C4-2B (cell line): ENCODE data around the gene ARMC2.
"Not testable (repeated sequence)": the region's sequence is repeated elsewhere in the genome, so short reads cannot be mapped to it uniquely, and the experiment has no call there.

Source experiments
- ZFX ChIP-seq: fragments of 450-650 bp; IDR thresholded peaks from 2 replicates; pipeline ENCODE4 v1.6.1; 2017
- TF ChIP-seq, protein P1 (sequence below): fragments of 450-650 bp; conservative IDR thresholded peaks from 2 replicates; pipeline ENCODE4 v1.5.1; 2017; ENCODE audit warnings: mild to moderate bottlenecking

GRCh38 chr6:108865751-108866286 is 17.6 kb downstream of the ARMC2 start:
- TF ChIP-seq, protein P1, sequence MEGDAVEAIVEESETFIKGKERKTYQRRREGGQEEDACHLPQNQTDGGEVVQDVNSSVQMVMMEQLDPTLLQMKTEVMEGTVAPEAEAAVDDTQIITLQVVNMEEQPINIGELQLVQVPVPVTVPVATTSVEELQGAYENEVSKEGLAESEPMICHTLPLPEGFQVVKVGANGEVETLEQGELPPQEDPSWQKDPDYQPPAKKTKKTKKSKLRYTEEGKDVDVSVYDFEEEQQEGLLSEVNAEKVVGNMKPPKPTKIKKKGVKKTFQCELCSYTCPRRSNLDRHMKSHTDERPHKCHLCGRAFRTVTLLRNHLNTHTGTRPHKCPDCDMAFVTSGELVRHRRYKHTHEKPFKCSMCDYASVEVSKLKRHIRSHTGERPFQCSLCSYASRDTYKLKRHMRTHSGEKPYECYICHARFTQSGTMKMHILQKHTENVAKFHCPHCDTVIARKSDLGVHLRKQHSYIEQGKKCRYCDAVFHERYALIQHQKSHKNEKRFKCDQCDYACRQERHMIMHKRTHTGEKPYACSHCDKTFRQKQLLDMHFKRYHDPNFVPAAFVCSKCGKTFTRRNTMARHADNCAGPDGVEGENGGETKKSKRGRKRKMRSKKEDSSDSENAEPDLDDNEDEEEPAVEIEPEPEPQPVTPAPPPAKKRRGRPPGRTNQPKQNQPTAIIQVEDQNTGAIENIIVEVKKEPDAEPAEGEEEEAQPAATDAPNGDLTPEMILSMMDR, result not testable (repeated sequence)
- TF ChIP-seq ZFX, result not testable (repeated sequence)
